Measurements from ENCODE around the gene GAB2. TPM values are rescaled to one million over a fixed set of nuclear protein-coding genes. Genes with fewer than 3 reads are reported as not detected.

GAB2 gene
- total RNA-seq, 4 donors from 2014 or later = 23.3 to 65.6 (median 58.8) TPM

GRCh38 chr11:78237293-78238046 is 180.2 kb downstream of the GAB2 start:
- no peak for TF ChIP-seq CTCF (IDR thresholded peaks at IDR 0.05; ENCODE audit: low read depth)

DNA sequence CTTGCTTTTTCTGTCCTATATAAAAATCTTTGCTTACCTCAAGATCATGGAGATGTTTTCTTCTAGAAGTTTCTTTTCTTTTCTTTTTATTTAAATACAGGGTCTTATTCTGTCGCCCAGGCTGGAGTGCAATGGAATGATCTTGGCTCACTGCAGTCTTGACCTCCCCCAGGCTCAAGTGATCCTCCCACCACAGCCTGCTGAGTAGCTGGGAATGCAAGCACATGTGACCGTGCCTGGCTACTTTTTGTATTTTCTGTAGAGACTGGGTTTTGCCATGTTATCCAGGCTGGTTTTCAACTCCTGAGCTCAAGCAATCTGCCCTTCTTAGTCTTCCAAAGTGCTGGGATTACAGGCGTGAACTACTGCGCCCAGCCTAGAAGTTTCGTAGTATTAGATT is 183.6 kb downstream of the GAB2 start:
- no peak for TF ChIP-seq CTCF (IDR thresholded peaks at IDR 0.05; ENCODE audit: low read depth)

GRCh38 chr11:78231962-78232501 is 185.6 kb downstream of the GAB2 start:
- TF ChIP-seq CTCF (IDR thresholded peaks at IDR 0.05; ENCODE audit: low read depth) = no peak

DNA sequence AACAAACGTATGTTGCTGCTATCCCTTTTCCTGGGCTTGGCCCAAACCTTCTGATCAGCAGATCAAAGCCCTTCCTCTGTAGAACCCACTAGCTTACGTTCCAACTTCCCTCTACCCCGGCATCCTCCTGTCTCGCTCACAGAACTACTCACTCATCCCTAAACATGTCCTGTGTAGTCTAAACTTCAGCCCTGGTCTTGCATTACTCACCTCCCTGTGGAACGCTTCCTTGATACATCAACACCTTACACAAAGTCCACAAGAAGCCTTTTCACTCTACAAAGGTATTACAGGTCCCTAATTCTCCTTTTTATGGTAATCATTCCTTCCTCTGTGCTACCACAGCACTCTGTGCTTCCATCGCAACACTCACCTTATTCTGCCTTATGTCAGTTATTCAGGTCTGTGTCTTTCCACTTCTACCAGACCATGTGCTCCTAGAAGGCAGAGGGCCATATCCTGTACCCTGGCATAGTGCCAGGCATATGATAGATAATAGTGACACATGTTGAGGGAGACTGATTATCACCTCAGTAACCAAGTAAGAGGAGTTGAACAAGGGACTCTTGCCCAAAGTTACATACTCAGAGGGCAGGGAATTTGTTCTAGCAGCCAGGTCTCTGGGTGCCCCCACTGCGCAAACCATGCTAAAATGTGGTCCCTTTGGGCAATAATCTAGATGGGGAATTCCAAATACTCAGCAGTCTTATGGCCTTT is 187.3 kb downstream of the GAB2 start:
- no peak for TF ChIP-seq CTCF (IDR thresholded peaks at IDR 0.05; ENCODE audit: low read depth)

GRCh38 chr11:78229106-78229505 is 188.5 kb downstream of the GAB2 start:
- no peak for TF ChIP-seq CTCF (IDR thresholded peaks at IDR 0.05; ENCODE audit: low read depth)

DNA sequence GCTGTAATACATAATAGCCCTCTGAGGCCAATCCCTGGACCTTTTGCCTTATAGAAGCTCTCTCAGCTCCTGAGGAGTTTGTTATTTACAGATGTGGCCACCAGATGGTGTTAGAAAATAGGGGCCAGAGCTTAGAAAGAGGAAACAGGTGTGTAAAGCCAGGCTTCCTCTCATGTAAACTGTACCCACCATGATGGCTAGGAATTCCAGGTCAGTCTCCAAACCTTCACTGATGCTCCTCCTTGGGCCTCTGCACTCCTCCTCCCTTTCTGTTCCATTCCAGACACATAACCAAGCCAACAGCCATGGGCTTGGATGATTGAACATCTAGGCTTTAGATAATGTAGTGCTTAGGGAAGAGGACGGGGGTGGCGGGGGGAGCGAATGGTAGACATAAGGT is 189.2 kb downstream of the GAB2 start:
- TF ChIP-seq CTCF (IDR thresholded peaks at IDR 0.05; ENCODE audit: low read depth) = no peak

- TF ChIP-seq CTCF (IDR thresholded peaks at IDR 0.05; ENCODE audit: low read depth) = no peak
Observed at GRCh38 chr11:78227921-78228320, 189.7 kb downstream of the GAB2 start.

All from subcutaneous adipose tissue (tissue), 4 donors.